C4-2B (cell line): ENCODE data around the gene ZNF385B.

Experiments
- H3K27ac ChIP-seq: fragments of 450-650 bp; 2 replicates; pipeline ENCODE4 v1.5.1; 2017
- ZFX ChIP-seq: fragments of 450-650 bp; IDR thresholded peaks from 2 replicates; pipeline ENCODE4 v1.6.1; 2017
- TF ChIP-seq, protein P1 (sequence below): fragments of 450-650 bp; conservative IDR thresholded peaks from 2 replicates; pipeline ENCODE4 v1.5.1; 2017; ENCODE audit warnings: mild to moderate bottlenecking

Gene ZNF385B

GRCh38 chr2:179592167-179592936 lies 269.1 kb downstream of the ZNF385B start:
- TF ChIP-seq, protein P1, sequence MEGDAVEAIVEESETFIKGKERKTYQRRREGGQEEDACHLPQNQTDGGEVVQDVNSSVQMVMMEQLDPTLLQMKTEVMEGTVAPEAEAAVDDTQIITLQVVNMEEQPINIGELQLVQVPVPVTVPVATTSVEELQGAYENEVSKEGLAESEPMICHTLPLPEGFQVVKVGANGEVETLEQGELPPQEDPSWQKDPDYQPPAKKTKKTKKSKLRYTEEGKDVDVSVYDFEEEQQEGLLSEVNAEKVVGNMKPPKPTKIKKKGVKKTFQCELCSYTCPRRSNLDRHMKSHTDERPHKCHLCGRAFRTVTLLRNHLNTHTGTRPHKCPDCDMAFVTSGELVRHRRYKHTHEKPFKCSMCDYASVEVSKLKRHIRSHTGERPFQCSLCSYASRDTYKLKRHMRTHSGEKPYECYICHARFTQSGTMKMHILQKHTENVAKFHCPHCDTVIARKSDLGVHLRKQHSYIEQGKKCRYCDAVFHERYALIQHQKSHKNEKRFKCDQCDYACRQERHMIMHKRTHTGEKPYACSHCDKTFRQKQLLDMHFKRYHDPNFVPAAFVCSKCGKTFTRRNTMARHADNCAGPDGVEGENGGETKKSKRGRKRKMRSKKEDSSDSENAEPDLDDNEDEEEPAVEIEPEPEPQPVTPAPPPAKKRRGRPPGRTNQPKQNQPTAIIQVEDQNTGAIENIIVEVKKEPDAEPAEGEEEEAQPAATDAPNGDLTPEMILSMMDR: no peak
- TF ChIP-seq ZFX: no peak
- no peak overlapping the region for H3K27ac ChIP-seq

DNA sequence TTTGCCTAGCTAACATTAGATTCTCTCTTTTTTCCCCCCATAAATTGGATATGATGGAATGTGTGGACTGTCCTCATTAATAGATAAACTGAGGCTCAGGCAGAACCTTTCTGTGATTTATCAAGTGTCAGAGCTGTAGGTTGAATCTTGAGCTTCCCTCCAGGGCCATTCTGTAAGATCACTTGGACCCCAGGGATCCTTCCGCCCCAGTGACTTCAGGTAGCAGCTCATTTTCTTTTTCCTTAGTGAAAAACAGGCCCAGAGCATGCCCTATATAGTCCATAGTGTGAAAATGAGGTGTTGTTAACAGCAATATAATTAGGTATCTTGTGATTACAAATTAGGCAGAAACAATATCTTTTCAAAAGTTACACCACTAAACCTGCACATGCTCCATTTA lies 269.7 kb downstream of the ZNF385B start:
- H3K27ac ChIP-seq: no peak overlapping the region
- TF ChIP-seq, protein P1: no peak
- TF ChIP-seq ZFX: no peak

DNA sequence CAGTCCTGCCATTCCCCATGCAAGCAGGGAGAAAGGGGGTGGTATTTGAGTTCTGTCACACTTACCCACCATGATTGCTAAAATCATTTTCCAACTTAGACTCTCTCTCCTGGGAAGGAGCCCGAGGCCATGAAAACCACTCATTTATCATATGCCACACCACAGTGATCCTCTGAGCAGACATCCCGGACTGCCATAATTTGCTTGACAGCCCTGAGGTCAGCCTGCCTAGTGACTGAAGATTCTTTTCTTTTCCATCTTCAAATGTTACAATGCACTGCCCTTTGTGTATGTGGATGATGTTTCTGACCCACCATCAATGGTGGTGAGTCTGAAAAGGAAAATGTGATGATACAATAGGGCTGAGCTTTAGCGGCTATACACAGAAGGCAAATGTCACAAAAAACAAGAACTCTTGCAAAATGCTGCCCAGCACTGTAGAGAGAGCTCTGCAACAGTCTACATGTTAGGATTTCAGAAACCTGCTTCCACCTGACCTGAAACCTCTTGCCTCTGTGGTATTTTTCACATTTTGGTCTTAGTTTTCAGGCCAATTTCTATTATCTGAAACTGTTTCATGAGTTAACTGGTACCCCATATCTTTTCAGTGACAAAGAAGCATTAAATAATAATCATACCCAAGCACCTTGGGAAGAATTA lies 272.8 kb downstream of the ZNF385B start:
- no peak for TF ChIP-seq ZFX
- TF ChIP-seq, protein P1: no peak
- no peak overlapping the region for H3K27ac ChIP-seq

DNA sequence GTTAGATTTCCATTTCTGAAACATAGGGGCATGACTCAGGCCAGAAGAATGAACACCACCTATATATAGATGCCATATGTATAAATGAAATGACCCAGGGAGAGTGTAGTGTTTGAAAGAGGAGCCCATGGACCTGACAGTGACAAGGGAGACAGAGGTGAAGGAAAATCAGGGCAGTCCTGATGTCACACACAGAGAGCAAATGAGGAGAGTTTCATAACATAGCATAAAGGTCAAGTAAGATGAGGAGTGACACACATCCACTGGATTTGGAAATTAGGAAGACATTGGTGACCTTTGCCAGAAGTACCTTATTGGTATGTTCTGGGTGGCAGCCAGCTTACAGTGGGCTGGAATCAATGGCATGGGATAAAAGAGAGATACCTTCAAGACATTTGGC lies 276.7 kb downstream of the ZNF385B start:
- H3K27ac ChIP-seq: no peak overlapping the region
- no peak for TF ChIP-seq ZFX
- TF ChIP-seq, protein P1: no peak

GRCh38 chr2:179581605-179582004 lies 279.8 kb downstream of the ZNF385B start:
- TF ChIP-seq ZFX: no peak
- TF ChIP-seq, protein P1: no peak
- no peak overlapping the region for H3K27ac ChIP-seq

DNA sequence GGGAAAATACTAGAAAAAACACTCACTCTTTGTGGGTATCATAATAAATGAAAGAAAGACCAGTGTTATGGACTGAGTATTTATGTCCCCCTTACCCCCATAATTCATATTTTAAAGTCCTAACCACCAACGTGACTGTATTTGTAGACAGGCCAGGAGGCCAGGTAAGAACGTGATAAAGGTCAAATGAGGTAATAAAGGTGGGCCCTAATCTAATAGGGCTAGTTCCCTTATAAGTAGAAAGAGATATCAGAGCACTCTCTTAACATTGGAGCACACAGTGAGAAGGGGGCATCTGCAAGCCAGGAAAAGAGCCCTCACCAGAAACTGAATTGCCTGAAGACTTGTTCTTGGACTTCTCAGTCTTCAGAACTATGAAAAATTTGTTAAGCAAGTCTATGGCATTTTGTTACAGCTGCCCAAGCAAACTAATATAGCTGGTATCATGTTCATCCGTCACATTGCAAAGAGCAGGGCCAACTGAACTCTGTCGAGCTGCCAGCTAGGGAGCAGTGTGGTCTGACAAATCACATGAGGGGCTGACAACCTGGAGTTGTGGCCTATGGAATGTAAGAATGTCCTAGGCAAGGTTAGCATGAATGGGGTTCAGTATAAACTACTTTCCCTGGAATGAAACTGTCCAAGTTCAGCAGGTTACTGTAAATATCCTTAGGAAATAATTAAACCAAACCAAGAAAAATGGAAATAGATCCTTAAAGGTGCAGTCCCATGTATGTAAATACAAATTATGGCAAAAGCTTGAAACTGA lies 280.9 kb downstream of the ZNF385B start:
- TF ChIP-seq ZFX: no peak
- TF ChIP-seq, protein P1: no peak
- H3K27ac ChIP-seq: no peak overlapping the region; the same call in 1 of the 2 replicates

DNA sequence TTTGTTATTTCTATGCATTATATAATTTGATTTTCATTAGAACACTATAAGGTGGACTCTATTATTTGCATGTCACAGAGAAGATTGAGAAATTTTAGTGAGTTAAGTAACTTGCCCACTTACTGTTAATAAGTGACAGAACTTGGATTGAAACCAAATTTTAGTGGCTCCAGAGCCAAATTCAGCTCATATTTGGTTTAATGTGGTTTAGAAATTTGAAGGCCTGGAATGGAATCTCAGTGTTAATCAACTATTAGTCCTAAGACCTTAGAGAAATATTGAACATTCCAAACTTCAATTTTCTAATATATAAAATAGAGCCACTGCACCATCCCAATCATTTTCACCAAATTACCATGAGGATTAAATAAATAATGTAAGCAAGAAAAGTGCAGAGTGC lies 281.6 kb downstream of the ZNF385B start:
- TF ChIP-seq ZFX: no peak
- H3K27ac ChIP-seq: no peak overlapping the region
